PC-9 (cell line): ENCODE measurements around the gene ZBTB11. TPM values are rescaled to one million over a fixed set of nuclear protein-coding genes. Genes with fewer than 3 reads are reported as not detected.
A peak's percentile ranks its signal among the peaks of the same experiment; 100 is the strongest.

Experiments
- BruUV-seq: library from RNA; stranded (reverse); fragments of 400-500 nt; replicated peaks from 2 replicates; lab custom pipeline; 2021; lab: Mats Ljungman, UMichigan
- CTCF ChIA-PET: fragments of 300-600 bp; sonication (Branson Sonifier 250); formaldehyde crosslinking; loops from one replicate; lab custom pipeline; 2022; ENCODE audit warnings: antibody characterized with exemption; lab: Charles Lee
- POLR2A ChIA-PET: fragments of 300-600 bp; sonication (Branson Sonifier 250); formaldehyde crosslinking; loops from one replicate; lab custom pipeline; 2022; ENCODE audit warnings: antibody characterized with exemption; ENCODE audit not compliant: unreplicated experiment; lab: Charles Lee
- DNase-seq, 2 experiments: peaks; one replicate each; pipeline versions ENCODE4 v3.0.0 to v3.0.0-alpha.2; 2015 to 2022; ENCODE audit warnings: mixed read lengths in 1 of 2
- H2AFZ ChIP-seq: fragments of 200-600 bp; sonication (generic); 2 replicates; pipeline ENCODE4 v1.8.1; 2017; ENCODE audit warnings: antibody characterized with exemption
- H3F3A ChIP-seq: fragments of 200-600 bp; sonication (generic); 2 replicates; pipeline ENCODE4 v1.8.1; 2017; ENCODE audit warnings: antibody characterized with exemption, mild to moderate bottlenecking, low read depth; ENCODE audit not compliant: insufficient read depth
- H3K27ac ChIP-seq: fragments of 200-600 bp; sonication (generic); 2 replicates; pipeline ENCODE4 v1.6.1; 2016; ENCODE audit warnings: mixed run types
- H3K27me3 ChIP-seq: fragments of 200-600 bp; sonication (generic); 2 replicates; pipeline ENCODE4 v1.6.1; 2016; ENCODE audit warnings: low read depth, mixed run types; ENCODE audit not compliant: insufficient read depth
- H3K36me3 ChIP-seq: fragments of 200-600 bp; sonication (generic); 2 replicates; pipeline ENCODE4 v1.6.1; 2016; ENCODE audit warnings: low read depth, mixed run types
- H3K4me1 ChIP-seq: fragments of 200-600 bp; sonication (generic); replicated peaks from 2 replicates; pipeline ENCODE4 v1.6.1; 2016; ENCODE audit warnings: mixed run types; ENCODE audit not compliant: insufficient read depth
- H3K4me2 ChIP-seq: fragments of 200-600 bp; sonication (generic); 2 replicates; pipeline ENCODE4 v1.6.1; 2017; ENCODE audit warnings: mixed run types
- H3K4me3 ChIP-seq: fragments of 200-600 bp; sonication (generic); 2 replicates; pipeline ENCODE4 v1.6.1; 2016; ENCODE audit warnings: mixed run types
- H3K79me2 ChIP-seq: fragments of 200-600 bp; sonication (generic); 2 replicates; pipeline ENCODE4 v1.6.1; 2017; ENCODE audit warnings: low read depth, mixed run types
- H3K9me2 ChIP-seq: fragments of 200-600 bp; sonication (generic); 2 replicates; pipeline ENCODE4 v1.8.1; 2017; ENCODE audit warnings: mild to moderate bottlenecking; ENCODE audit not compliant: insufficient read depth
- H3K9me3 ChIP-seq: fragments of 200-600 bp; sonication (generic); 2 replicates; pipeline ENCODE4 v1.8.1; 2016; ENCODE audit warnings: low read depth; ENCODE audit not compliant: insufficient read depth
- H4K20me1 ChIP-seq: fragments of 200-600 bp; sonication (generic); 2 replicates; pipeline ENCODE4 v1.8.1; 2017; ENCODE audit not compliant: insufficient read depth
- CTCF ChIP-seq: fragments of 200-600 bp; sonication (generic); conservative IDR thresholded peaks from 2 replicates; pipeline ENCODE4 v1.6.1; 2017; ENCODE audit warnings: mixed run types, antibody characterized with exemption, mild to moderate bottlenecking, moderate library complexity
- EZH2 ChIP-seq: fragments of 200-600 bp; sonication (generic); IDR thresholded peaks from 2 replicates; pipeline ENCODE4 v1.8.0; 2017; ENCODE audit warnings: antibody characterized with exemption, low read depth
- intact Hi-C: fragments of 100-400 bp; cut with micrococcal nuclease; formaldehyde crosslinking; loops from one replicate; pipeline ENCODE4 v1.10.0; 2022; ENCODE audit not compliant: unreplicated experiment
- total RNA-seq: library from RNA; stranded (reverse); gene quantifications from 2 replicates; pipeline ENCODE4 v1.2.3, GENCODE V29; 2021

The ZBTB11 gene
- total RNA-seq, 1 experiment from 2014 or later, result 22.1 TPM

- Histone ChIP-seq H4K20me1 (no peaks in the 10 kb centered on the region), H3K9me2 (no peaks in the 10 kb centered on the region), H3K4me3 (no peak overlapping the region), H3K9me3 (no peaks in the 10 kb centered on the region), H3K36me3 (peaks cover 2% of the 10 kb centered on the region), H3K4me2 (no peak overlapping the region), H3K79me2 (peaks cover 6% of the 10 kb centered on the region), H3K27me3 (no peaks in the 10 kb centered on the region), H3K4me1 (peaks cover 9% of the 10 kb centered on the region; the same call in 1 of the 2 replicates), H2AFZ (no peak overlapping the region), H3F3A (peaks cover 16% of the 10 kb centered on the region), H3K27ac (no peak overlapping the region)
- ChIA-PET POLR2A (no interaction called here), CTCF (interaction anchor here (0.7 kb wide), 1 partner anchor 306 kb away, joined by 7 read pairs; no protein-coding TSS in a partner anchor)
- BruUV-seq, result no TSS peak
- TF ChIP-seq EZH2, result no peak
- DNase-seq, result no peak
- intact Hi-C loops, result no loop called here
Measured at GRCh38 chr3:101690972-101691371, 14.0 kb upstream of the ZBTB11 start.

- ChIA-PET CTCF (interaction anchor here (0.5 to 0.7 kb wide), 2 partner anchors 18 to 1372 kb away, joined by 5 read pairs; no protein-coding TSS in a partner anchor), POLR2A (no interaction called here)
- BruUV-seq, result no TSS peak
- Histone ChIP-seq H3K27ac (no peak overlapping the region), H3K9me2 (no peaks in the 10 kb centered on the region), H3F3A (peaks cover 33% of the 10 kb centered on the region), H3K27me3 (no peaks in the 10 kb centered on the region), H3K36me3 (peaks cover 17% of the 10 kb centered on the region), H3K4me1 (peaks cover 21% of the 10 kb centered on the region), H4K20me1 (peaks cover 16% of the 10 kb centered on the region), H3K4me2 (no peak overlapping the region), H3K9me3 (no peaks in the 10 kb centered on the region), H3K79me2 (peaks cover 23% of the 10 kb centered on the region), H3K4me3 (no peak overlapping the region), H2AFZ (no peak overlapping the region)
- TF ChIP-seq EZH2 (no peak), CTCF (no peak)
- intact Hi-C loops, result loop anchor here (10.0 kb wide), 2 partner anchors 654 to 1194 kb away; partner anchors contain the start of gene TMEM45A
- no peak for DNase-seq
Measured at GRCh38 chr3:101689286-101689685, 12.4 kb upstream of the ZBTB11 start.

DNA sequence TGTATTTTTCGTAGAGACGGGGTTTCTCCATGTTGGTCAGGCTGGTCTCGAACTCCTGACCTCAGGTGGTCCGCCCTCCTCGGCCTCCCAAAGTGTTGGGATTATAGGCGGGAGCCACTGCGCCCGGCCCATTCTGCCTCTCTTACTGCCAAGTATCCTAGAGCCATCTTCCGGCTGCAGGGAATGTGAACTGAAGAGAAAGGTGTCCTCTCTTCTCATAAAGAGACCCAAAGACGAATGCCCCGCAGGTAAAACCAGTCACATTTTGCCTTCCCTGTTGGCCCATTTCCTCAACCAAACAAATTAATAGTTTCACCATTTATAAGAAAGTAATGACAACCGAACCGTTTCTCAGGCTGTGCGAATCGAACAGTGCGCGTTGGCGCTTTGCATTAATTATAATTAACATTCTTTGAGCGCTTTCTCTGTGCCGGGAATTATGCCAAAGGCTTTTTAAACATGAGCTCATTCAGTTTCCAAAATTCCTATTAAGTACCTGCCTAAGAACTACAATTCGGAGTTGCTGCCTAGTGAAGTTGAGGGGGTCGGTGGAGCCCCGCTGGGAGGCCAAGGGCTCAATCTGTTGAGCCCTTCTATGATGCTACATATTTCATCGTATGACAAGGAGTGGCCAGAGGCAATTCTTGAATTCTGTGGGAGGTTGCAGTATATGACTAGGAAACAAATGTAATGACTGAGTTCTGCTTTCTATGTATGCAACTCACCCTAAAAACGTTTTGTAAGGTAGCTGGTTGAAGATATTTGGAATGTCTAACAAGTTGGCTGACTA is 10.4 kb upstream of the ZBTB11 start:
- Histone ChIP-seq H3K9me3 (no peaks in the 10 kb centered on the region), H3K4me3 (peak overlapping the region; percentile 78), H3F3A (peaks cover 53% of the 10 kb centered on the region), H2AFZ (peak overlapping the region; percentile 84), H3K9me2 (no peaks in the 10 kb centered on the region), H3K36me3 (peaks cover 37% of the 10 kb centered on the region), H4K20me1 (peaks cover 35% of the 10 kb centered on the region), H3K27me3 (no peaks in the 10 kb centered on the region), H3K4me1 (peaks cover 41% of the 10 kb centered on the region), H3K79me2 (peaks cover 42% of the 10 kb centered on the region), H3K4me2 (peak overlapping the region; percentile 74), H3K27ac (peak overlapping the region; percentile 89)
- CTCF ChIA-PET, result interaction anchor here (0.6 to 0.7 kb wide), 2 partner anchors 796 to 843 kb away, joined by 5 to 10 read pairs; no protein-coding TSS in a partner anchor
- POLR2A ChIA-PET, result interaction anchor here (0.7 kb wide), 3 partner anchors 10 to 125 kb away, joined by 3 to 24 read pairs (median 6); partner anchors contain the start of gene ZBTB11
- intact Hi-C loops, result loop anchor here (2.0 to 10.0 kb wide), 4 partner anchors 15 to 1193 kb away; partner anchors contain the start of genes CEP97 and TMEM45A
- no peak for TF ChIP-seq CTCF
- TF ChIP-seq EZH2, result no peak
- TSS peak; percentile 87 for BruUV-seq
- DNase-seq, result peak; percentile 32 to 47
